GM23338 (cell line): ENCODE results near the gene GAB1. TPM values are rescaled to one million over a fixed set of nuclear protein-coding genes. Genes with fewer than 3 reads are reported as not detected.

Experiments
- ATAC-seq: fragments of 200-7000 bp; cut with Tn5 transposase; 3 replicates; pipeline ENCODE4 v1.9.1; 2020
- DNase-seq: peaks from one replicate; pipeline ENCODE4 v3.0.0-alpha.2; 2015; ENCODE audit warnings: low spot score
- H2AFZ ChIP-seq: fragments of 200-600 bp; sonication (generic); 2 replicates; pipeline ENCODE4 v1.8.0; 2016; ENCODE audit warnings: antibody characterized with exemption, mild to moderate bottlenecking, moderate library complexity
- H3F3A ChIP-seq: fragments of 200-600 bp; sonication (generic); replicated peaks from 2 replicates; pipeline ENCODE4 v1.8.0; 2017; ENCODE audit warnings: antibody characterized with exemption, mixed run types, low read depth
- H3K27ac ChIP-seq: fragments of 200-600 bp; sonication (generic); 2 replicates; pipeline ENCODE4 v1.6.1; 2016; ENCODE audit warnings: low read depth
- H3K27me3 ChIP-seq: fragments of 200-600 bp; sonication (generic); 2 replicates; pipeline ENCODE4 v1.8.0; 2016; ENCODE audit warnings: mild to moderate bottlenecking, mixed run types, moderate library complexity; ENCODE audit not compliant: insufficient read depth
- H3K36me3 ChIP-seq: fragments of 200-600 bp; sonication (generic); 2 replicates; pipeline ENCODE4 v1.8.0; 2016; ENCODE audit warnings: mild to moderate bottlenecking; ENCODE audit not compliant: insufficient read depth
- H3K4me1 ChIP-seq: fragments of 200-600 bp; sonication (generic); 2 replicates; pipeline ENCODE4 v1.8.0; 2016; ENCODE audit warnings: mild to moderate bottlenecking, moderate library complexity; ENCODE audit not compliant: insufficient read depth
- H3K4me2 ChIP-seq: fragments of 200-600 bp; sonication (generic); 2 replicates; pipeline ENCODE4 v1.7.1; 2017; ENCODE audit warnings: mixed run types
- H3K4me3 ChIP-seq: fragments of 200-600 bp; sonication (generic); 2 replicates; pipeline ENCODE4 v1.6.1; 2016; ENCODE audit warnings: mixed run types
- H3K79me2 ChIP-seq: fragments of 200-600 bp; sonication (generic); replicated peaks from 2 replicates; pipeline ENCODE4 v1.8.0; 2017; ENCODE audit warnings: mild to moderate bottlenecking; ENCODE audit not compliant: insufficient read depth
- H3K9me2 ChIP-seq: fragments of 200-600 bp; sonication (generic); 2 replicates; pipeline ENCODE4 v1.8.0; 2017; ENCODE audit not compliant: insufficient read depth
- H4K20me1 ChIP-seq: fragments of 200-600 bp; sonication (generic); replicated peaks from 2 replicates; pipeline ENCODE4 v1.8.0; 2017; ENCODE audit warnings: mild to moderate bottlenecking; ENCODE audit not compliant: insufficient read depth
- H3K27ac Mint-ChIP-seq: 2 replicates; pipeline ENCODE4 v1.8.0; 2020; ENCODE audit warnings: inconsistent platforms, mild to moderate bottlenecking, moderate library complexity, mixed read lengths
- H3K27me3 Mint-ChIP-seq: 3 replicates; pipeline ENCODE4 v1.8.0; 2022; ENCODE audit warnings: low read depth, mild to moderate bottlenecking, moderate library complexity, mixed read lengths, inconsistent platforms; ENCODE audit not compliant: insufficient read depth, poor library complexity
- H3K36me3 Mint-ChIP-seq: 3 replicates; pipeline ENCODE4 v1.8.0; 2021; ENCODE audit warnings: low read depth, mild to moderate bottlenecking, inconsistent platforms, moderate library complexity, mixed read lengths
- H3K4me1 Mint-ChIP-seq: 3 replicates; pipeline ENCODE4 v1.8.0; 2020; ENCODE audit warnings: mild to moderate bottlenecking, inconsistent platforms, mixed read lengths
- H3K4me3 Mint-ChIP-seq: 3 replicates; pipeline ENCODE4 v1.8.0; 2021; ENCODE audit warnings: moderate library complexity, mild to moderate bottlenecking, inconsistent platforms, mixed read lengths
- H3K9me3 Mint-ChIP-seq: 3 replicates; pipeline ENCODE4 v1.8.0; 2020; ENCODE audit warnings: moderate library complexity, mild to moderate bottlenecking, inconsistent platforms, mixed read lengths
- CREB1 ChIP-seq: fragments of 250-450 bp; sonication (Bioruptor Pico); IDR thresholded peaks from 2 replicates; pipeline ENCODE4 v1.5.0; 2020; ENCODE audit warnings: low read depth, mild to moderate bottlenecking, moderate library complexity
- CTCF ChIP-seq, 2 experiments: fragments of 200-600 bp in 1 of 2; sonication (generic) in 1 of 2; conservative IDR thresholded peaks; 2 replicates each; pipeline versions ENCODE4 v1.5.1 to v1.6.1; 2016 to 2017; ENCODE audit warnings: antibody characterized with exemption in 2 of 2, low read depth in 2 of 2, mild to moderate bottlenecking in 2 of 2, moderate library complexity in 1 of 2
- ETS1 ChIP-seq: IDR thresholded peaks from 2 replicates; pipeline ENCODE4 v1.6.1; 2016; ENCODE audit warnings: antibody characterized with exemption
- EZH2 ChIP-seq: fragments of 200-600 bp; sonication (generic); IDR thresholded peaks from one replicate; pipeline ENCODE4 v1.8.0; 2017; ENCODE audit warnings: antibody characterized with exemption, mild to moderate bottlenecking, low read depth; ENCODE audit not compliant: unreplicated experiment
- JUNB ChIP-seq: IDR thresholded peaks from one replicate; pipeline ENCODE4 v1.6.1; 2016; ENCODE audit warnings: antibody characterized with exemption; ENCODE audit not compliant: unreplicated experiment
- NANOG ChIP-seq: IDR thresholded peaks from 2 replicates; pipeline ENCODE4 v1.6.1; 2016; ENCODE audit warnings: antibody characterized with exemption, borderline replicate concordance
- POLR2AphosphoS5 ChIP-seq: IDR thresholded peaks from 2 replicates; pipeline ENCODE4 v1.6.1; 2016; ENCODE audit warnings: antibody characterized with exemption, low read depth
- ZNF114 ChIP-seq: fragments of 250-450 bp; sonication (Bioruptor Pico); IDR thresholded peaks from 2 replicates; pipeline ENCODE4 v1.5.0; 2020; ENCODE audit warnings: mild to moderate bottlenecking, moderate library complexity
- ZNF331 ChIP-seq: fragments of 250-450 bp; sonication (Bioruptor Pico); IDR thresholded peaks from 2 replicates; pipeline ENCODE4 v1.5.0; 2020; ENCODE audit warnings: low read depth, mild to moderate bottlenecking, moderate library complexity
- polyA plus RNA-seq: library from polyadenylated mRNA; unstranded; fragments of >200 nt; fragmentation: Nextera tagmentation; extraction: Ambion mirVana; gene quantifications from 2 replicates; pipeline ENCODE4 v1.2.1, GENCODE V29; 2016
- total RNA-seq: library from RNA; depleted of rRNA; stranded (reverse); fragments of >200 nt; shearing (Covaris generic); gene quantifications from 2 replicates; pipeline ENCODE4 v1.2.3, GENCODE V29; 2014
- TF ChIP-seq, protein P1 (sequence below): IDR thresholded peaks from one replicate; pipeline ENCODE4 v1.6.1; 2018; ENCODE audit warnings: antibody characterized with exemption; ENCODE audit not compliant: unreplicated experiment

GAB1 gene
- total and polyA plus RNA-seq, 2 experiments from 2014 or later = 4.0 to 18.4 TPM

DNA sequence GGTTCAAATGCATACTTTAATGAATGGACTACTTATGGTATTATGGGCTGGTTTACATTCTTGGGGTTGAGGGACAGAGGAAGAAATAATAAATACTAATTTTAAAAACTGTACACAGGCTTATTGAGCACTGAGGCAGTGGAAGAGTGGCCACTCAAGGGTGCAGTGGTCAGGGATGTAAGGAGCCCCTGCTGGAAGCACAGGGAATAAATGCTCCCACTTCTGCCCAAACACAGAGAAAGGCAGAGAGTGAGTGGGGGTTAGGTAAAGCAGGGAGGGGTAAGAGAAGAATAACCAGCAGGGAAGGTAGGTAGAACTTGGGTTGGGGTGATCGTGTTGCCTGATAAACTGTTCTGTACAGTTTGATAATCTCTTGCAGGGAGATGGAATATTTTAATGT is 60.0 kb downstream of the GAB1 start:
- DNase-seq = peak; percentile 32
- Histone ChIP-seq H4K20me1 (no peaks in the 10 kb centered on the region), H3K9me2 (no peaks in the 10 kb centered on the region), H3K79me2 (peaks cover 12% of the 10 kb centered on the region; the same call in 1 of the 2 replicates), H3K4me1 (peaks cover 25% of the 10 kb centered on the region), H3F3A (no peaks in the 10 kb centered on the region), H2AFZ (no peak overlapping the region), H3K4me2 (no peak overlapping the region), H3K27ac (no peak overlapping the region), H3K27me3 (no peaks in the 10 kb centered on the region), H3K36me3 (no peaks in the 10 kb centered on the region), H3K4me3 (no peak overlapping the region)
- Mint-ChIP-seq H3K4me3 (no peak overlapping the region), H3K27me3 (no peaks in the 10 kb centered on the region), H3K36me3 (no peaks in the 10 kb centered on the region), H3K9me3 (no peaks in the 10 kb centered on the region), H3K27ac (no peak overlapping the region), H3K4me1 (peaks cover 48% of the 10 kb centered on the region)
- TF ChIP-seq CTCF (conservative IDR thresholded peaks at IDR 0.05; ENCODE audit: low read depth in 2 of 2) (peak; percentile 39 to 42), ZNF114 (no peak)
- ATAC-seq = peak; percentile 81

GRCh38 chr4:143397335-143397734 is 60.7 kb downstream of the GAB1 start:
- Histone ChIP-seq H3K79me2 (peaks cover 10% of the 10 kb centered on the region), H4K20me1 (no peaks in the 10 kb centered on the region), H3K4me1 (peaks cover 23% of the 10 kb centered on the region), H3K4me2 (no peak overlapping the region), H3K36me3 (no peaks in the 10 kb centered on the region), H3K9me2 (no peaks in the 10 kb centered on the region), H3F3A (no peaks in the 10 kb centered on the region), H3K4me3 (no peak overlapping the region), H3K27me3 (no peaks in the 10 kb centered on the region), H2AFZ (no peak overlapping the region), H3K27ac (no peak overlapping the region)
- Mint-ChIP-seq H3K27ac (no peak overlapping the region), H3K27me3 (no peaks in the 10 kb centered on the region), H3K4me1 (peaks cover 45% of the 10 kb centered on the region), H3K36me3 (no peaks in the 10 kb centered on the region), H3K9me3 (no peaks in the 10 kb centered on the region), H3K4me3 (no peak overlapping the region)
- no peak for DNase-seq
- no peak for ATAC-seq
- no peak for TF ChIP-seq NANOG
- TF ChIP-seq JUNB = no peak
- TF ChIP-seq CREB1 = no peak
- TF ChIP-seq ETS1 = no peak
- no peak for TF ChIP-seq ZNF114
- TF ChIP-seq EZH2 = no peak
- TF ChIP-seq, protein P1, sequence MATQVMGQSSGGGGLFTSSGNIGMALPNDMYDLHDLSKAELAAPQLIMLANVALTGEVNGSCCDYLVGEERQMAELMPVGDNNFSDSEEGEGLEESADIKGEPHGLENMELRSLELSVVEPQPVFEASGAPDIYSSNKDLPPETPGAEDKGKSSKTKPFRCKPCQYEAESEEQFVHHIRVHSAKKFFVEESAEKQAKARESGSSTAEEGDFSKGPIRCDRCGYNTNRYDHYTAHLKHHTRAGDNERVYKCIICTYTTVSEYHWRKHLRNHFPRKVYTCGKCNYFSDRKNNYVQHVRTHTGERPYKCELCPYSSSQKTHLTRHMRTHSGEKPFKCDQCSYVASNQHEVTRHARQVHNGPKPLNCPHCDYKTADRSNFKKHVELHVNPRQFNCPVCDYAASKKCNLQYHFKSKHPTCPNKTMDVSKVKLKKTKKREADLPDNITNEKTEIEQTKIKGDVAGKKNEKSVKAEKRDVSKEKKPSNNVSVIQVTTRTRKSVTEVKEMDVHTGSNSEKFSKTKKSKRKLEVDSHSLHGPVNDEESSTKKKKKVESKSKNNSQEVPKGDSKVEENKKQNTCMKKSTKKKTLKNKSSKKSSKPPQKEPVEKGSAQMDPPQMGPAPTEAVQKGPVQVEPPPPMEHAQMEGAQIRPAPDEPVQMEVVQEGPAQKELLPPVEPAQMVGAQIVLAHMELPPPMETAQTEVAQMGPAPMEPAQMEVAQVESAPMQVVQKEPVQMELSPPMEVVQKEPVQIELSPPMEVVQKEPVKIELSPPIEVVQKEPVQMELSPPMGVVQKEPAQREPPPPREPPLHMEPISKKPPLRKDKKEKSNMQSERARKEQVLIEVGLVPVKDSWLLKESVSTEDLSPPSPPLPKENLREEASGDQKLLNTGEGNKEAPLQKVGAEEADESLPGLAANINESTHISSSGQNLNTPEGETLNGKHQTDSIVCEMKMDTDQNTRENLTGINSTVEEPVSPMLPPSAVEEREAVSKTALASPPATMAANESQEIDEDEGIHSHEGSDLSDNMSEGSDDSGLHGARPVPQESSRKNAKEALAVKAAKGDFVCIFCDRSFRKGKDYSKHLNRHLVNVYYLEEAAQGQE = no peak
- no peak for TF ChIP-seq CTCF (conservative IDR thresholded peaks at IDR 0.05; ENCODE audit: low read depth in 2 of 2)
- TF ChIP-seq ZNF331 (CRISPR knock-in tag) = no peak
- no peak for TF ChIP-seq POLR2AphosphoS5
